HG02852 (cell line): ENCODE measurements around the gene RAD51B.

Experiments
- ATAC-seq: cut with Tn5 transposase; IDR thresholded peaks from one replicate; pipeline ENCODE4 v1.9.1; 2021; ENCODE audit warnings: mild to moderate bottlenecking, moderate library complexity; ENCODE audit not compliant: unreplicated experiment

Gene RAD51B

GRCh38 chr14:68492381-68493151 lies 673.0 kb downstream of the RAD51B start:
- no peak for ATAC-seq

- no peak for ATAC-seq
Observed at GRCh38 chr14:68493152-68493911, 673.8 kb downstream of the RAD51B start.

GRCh38 chr14:68495101-68496039 lies 675.8 kb downstream of the RAD51B start:
- ATAC-seq: peak; percentile 68

GRCh38 chr14:68497011-68497410 lies 677.4 kb downstream of the RAD51B start:
- no peak for ATAC-seq

GRCh38 chr14:68499451-68499850 lies 679.9 kb downstream of the RAD51B start:
- no peak for ATAC-seq

GRCh38 chr14:68501171-68501570 lies 681.6 kb downstream of the RAD51B start:
- ATAC-seq: no peak

- no peak for ATAC-seq
Observed at GRCh38 chr14:68501614-68502052, 682.1 kb downstream of the RAD51B start.

- no peak for ATAC-seq
Observed at GRCh38 chr14:68502230-68502629, 682.7 kb downstream of the RAD51B start.

- no peak for ATAC-seq
Observed at GRCh38 chr14:68503186-68503825, 683.7 kb downstream of the RAD51B start.

- no peak for ATAC-seq
Observed at GRCh38 chr14:68504861-68505260, 685.3 kb downstream of the RAD51B start.

GRCh38 chr14:68506021-68506644 lies 686.6 kb downstream of the RAD51B start:
- peak; percentile 25 for ATAC-seq

GRCh38 chr14:68506645-68507419 lies 687.3 kb downstream of the RAD51B start:
- peak; percentile 56 for ATAC-seq

GRCh38 chr14:68507544-68508081 lies 688.0 kb downstream of the RAD51B start:
- ATAC-seq: no peak

GRCh38 chr14:68508581-68508980 lies 689.0 kb downstream of the RAD51B start:
- ATAC-seq: no peak

GRCh38 chr14:68509188-68509983 lies 689.8 kb downstream of the RAD51B start:
- ATAC-seq: no peak

- no peak for ATAC-seq
Observed at GRCh38 chr14:68510201-68511128, 690.9 kb downstream of the RAD51B start.
